LHCN-M2 (cell line): ENCODE measurements around the gene NPHP4. TPM values are rescaled to one million over a fixed set of nuclear protein-coding genes. Genes with fewer than 3 reads are reported as not detected.

Experiments
- DNase-seq: peaks from one replicate; pipeline ENCODE4 v3.0.0-alpha.2; 2012; ENCODE audit warnings: low read depth
- total RNA-seq: library from RNA; depleted of rRNA; stranded (reverse); fragments of >200 nt; gene quantifications from 2 replicates; pipeline ENCODE4 v1.2.3, GENCODE V29; 2014

The NPHP4 gene
- total RNA-seq, 1 experiment from 2014 or later: 4.7 TPM

DNA sequence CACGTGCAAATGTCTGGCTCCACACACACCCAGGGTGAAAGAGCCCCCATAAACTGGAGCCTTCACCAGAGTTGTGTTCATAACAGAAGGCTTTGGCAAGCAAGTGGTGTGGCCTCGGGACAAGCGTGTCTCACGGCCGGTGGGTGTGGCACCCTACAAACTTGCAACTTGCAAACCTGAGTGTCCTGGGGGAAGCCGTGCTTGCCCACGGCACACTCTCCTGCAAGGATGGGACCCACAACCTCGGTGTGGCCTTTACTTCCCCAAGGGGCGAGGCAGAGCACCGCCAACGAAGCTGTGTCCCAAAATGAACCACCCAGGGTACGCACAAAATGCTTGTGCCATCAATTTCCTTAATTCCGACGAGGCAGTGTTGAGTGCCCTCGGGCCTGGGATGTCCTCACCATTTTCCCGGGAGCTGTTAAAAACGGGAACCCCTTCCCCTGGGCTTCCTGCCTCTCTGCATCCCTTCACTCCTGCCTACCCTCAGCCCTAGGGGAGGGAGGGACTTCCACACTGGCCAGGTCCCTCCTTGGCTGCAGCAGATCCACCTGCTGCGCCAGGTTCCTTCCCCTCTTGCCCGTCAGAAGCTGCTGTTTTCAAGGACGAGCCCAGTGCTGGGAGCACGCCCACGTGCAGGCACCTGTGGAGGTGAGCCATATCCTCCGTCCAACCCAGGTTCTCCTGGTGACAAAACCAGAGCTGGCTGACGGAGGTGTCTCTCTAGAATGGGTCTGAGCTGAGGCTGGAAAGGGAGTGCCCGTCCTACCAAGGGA, 111.4 kb downstream of the NPHP4 start:
- no peak for DNase-seq

GRCh38 chr1:5879421-5879820, 112.8 kb downstream of the NPHP4 start:
- no peak for DNase-seq

DNA sequence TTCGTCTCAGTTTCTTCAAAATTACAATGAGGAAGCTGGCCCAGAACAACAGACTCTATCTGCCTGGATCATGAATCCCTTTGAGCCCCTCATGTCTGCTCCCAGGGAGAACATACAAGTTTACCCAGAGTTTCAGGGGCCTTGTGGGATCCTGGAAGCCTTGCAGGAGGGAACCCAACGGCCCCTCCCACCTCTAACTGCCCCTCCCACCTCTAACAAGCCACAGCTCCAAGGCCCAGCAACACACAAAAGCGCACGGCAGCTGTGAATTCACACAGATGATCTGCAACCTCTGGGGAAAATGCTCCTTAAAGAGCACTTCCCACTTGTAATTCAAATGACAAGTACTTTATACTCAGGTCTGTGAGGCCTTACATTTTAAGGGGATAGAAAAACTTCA, 113.3 kb downstream of the NPHP4 start:
- DNase-seq: no peak

DNA sequence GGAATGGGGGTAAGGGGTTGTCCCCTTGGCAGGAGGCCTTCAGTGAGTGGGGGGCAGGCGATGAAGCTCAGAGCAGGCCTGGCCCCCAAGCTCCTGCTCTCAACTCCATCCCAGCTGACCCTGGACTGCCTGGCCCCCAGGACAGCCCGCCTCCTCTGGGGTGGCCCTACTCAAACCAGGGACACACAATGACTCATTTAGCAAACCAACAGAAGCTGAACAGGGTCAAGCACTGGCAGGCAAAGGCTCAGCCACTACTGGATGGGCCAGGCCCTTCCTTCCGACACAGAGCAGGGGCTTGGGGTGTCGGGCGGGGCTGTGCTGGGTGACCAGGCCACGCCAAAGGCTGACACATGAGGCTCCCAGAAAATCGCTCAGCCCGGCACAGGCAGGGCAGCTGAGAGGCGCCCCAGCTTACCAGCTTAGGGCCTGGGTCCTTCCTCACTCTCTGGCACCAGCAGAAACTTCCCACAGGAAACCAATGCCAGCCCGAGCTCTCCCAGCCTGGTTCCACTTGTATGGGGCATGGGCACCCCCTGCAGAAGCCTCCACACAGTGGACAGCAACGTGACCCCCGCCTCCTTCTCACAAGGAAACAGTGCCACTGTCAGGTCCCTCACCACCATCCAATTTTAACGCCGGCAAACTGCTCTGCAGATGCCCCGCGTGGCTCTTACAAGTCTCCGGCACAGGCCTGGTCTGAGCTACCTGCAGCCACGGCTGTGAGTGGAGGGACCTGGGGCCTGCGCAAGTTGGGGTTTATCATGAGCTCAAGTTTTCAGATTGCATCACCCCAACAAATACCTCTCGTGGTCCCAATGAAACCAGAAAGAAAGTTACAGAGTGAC, 114.3 kb downstream of the NPHP4 start:
- DNase-seq: no peak

DNA sequence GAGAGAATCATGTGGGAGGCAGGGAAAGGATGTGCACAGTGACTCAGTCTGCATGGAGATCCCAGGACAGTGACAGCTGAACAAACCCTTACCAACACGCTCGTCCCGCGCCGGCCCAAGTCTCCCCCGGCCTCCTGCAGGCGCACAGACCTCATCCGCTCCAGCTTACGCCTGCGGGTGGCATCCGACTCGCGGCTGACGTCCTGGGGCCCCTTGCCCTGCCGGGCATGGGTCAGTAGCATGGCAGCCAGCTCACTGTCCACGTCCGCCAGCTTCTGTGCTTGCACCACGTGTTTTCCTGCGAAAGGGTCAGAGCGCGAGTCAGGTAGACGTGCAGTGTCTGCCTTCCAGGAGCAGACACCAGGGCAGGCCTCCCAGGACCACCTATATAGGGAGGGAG, 115.2 kb downstream of the NPHP4 start:
- DNase-seq: no peak

DNA sequence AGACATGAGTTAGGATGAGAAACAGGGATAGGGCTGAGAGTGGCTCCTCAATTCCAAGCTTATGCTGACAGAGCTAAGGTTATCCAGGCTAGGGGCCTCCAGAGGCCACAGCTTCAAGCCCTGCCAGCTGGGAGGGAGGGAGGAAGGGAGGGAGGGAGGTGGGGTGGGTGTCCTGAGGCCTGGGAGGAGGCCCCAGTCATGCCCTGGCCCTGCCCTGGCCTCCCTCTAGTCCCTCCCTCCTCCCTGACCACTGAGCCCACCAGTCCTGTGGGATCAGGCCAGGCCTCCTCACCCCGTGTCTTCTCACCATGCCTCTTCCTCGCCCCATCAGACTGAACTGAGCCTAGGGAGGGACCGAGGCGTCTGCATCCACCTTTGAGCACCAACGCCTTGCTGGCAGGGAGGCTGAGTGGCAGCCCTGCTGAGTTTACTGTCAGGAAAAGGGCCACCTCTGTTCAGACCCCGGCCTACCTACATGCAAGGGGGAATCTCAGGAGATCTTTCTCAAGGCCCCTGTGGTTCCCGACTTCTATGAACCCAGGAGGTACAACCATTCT, 116.1 kb downstream of the NPHP4 start:
- DNase-seq: no peak

DNA sequence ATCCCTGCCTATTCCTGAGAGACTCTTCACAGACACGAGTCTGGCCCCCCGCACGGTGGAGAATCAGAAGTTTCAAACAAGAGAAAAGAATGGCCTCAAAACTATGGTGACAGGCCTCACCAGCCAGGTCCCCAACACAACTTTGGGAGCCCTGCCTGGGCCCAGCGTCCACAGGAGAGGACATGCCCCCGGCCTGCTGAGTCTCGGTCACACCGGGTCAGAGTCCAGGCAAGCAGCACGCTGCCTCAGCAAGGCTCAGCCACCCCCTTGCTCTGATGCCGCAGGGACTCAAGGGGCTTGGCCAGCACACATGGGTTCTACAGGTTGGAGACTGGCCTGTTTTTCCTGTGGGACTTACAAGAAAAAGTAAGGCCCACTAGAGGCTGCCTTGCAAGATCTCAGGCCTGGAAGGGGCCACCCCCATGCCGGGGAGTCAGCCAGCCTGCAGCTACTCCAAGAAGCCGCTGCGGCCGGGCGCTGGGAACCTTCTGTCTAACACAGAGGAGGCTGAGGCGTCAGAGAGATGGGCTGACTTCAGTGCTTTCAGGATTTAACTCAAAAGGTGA, 116.8 kb downstream of the NPHP4 start:
- no peak for DNase-seq

DNA sequence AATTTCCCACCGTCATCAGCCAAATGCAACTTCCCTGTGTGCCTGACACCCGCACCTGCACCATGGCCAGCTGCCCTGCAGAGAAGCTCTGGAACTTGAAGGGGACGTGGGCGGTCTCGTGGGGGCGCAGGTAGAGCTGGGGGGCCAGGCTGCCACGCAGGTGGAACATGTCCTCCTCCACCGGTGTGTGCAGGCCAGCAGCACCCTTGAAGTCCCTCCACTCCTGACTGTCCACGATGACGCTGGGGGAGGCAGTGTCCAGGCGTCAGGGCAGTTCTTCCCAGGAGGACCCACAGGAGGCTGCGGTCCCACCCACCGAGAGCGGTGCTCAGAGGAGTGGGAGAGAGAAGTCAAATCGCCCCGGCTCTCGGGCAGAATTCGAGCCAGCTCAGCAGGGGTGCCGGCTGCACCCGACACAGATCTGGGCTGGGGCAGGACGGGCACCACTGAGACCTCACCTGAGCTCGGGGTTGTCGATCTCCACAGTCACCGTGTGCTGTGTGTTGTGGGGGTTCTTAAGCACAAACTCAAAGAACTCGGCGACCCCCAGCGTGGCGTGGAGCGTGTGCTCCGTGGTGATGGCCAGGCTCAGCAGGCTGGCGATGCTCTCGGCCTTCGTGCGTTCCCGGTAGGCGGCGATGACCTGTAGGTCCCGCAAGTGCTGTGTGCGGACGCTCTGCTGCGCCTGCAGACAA, 117.7 kb downstream of the NPHP4 start:
- no peak for DNase-seq

DNA sequence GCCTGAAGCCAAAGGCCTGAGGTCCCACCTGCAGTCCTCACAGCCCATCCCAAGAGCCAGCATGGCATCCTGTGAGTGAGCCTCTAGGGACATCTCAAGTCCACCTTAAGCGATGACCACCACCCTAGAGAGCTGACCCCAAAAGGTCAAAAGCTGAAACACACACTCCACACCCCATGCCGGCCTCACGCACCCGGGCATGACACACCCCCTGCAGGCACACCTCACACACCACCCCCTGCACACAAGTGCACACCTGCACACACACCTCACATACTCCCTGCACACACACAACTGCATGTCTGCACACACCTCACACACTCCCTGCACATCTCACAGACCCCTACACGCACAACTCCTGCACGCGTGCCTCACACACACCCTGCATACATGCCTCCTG, 118.7 kb downstream of the NPHP4 start:
- DNase-seq: no peak

DNA sequence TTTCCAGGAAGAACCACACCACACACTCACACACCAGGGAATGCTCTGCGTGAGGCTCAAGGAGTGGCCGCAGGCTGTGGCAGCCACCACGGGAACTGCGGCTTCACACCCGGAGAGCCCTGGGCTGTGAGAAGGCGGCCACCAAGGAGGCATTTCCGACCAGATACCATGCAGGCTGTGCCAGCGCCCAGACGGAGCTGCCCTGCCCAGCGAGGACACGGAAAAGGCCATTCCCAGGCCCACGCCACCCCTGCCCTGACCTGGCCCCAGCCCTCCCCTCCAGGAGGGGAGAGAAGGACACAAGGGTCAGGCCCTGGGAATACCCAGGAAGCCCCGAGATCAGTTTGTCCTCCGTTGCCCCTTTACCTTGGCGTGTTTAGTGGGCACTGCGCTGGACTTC, 119.3 kb downstream of the NPHP4 start:
- DNase-seq: no peak

DNA sequence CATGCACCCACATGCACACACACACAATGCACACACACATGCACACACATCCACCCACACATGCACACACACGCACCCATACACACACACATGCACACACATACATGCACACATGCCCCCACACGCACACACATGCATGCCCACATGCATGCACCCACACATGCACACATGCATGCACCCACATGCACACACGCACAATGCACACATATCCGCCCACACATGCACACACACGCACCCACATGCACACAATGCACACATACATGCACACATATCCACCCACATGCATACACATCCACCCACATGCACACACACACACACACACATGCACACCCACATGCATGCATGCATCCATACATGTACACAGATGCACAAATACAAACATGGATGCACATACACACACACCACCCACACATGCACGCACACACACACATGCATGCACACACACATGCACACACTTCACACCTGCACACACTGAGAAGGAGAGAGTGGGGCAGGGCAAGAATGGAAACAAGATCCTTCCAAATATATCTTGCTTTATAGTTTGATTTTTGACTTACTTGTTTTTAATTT, 123.2 kb downstream of the NPHP4 start:
- no peak for DNase-seq

GRCh38 chr1:5865774-5866173, 126.5 kb downstream of the NPHP4 start:
- no peak for DNase-seq

GRCh38 chr1:5865056-5865455, 127.2 kb downstream of the NPHP4 start:
- DNase-seq: no peak

DNA sequence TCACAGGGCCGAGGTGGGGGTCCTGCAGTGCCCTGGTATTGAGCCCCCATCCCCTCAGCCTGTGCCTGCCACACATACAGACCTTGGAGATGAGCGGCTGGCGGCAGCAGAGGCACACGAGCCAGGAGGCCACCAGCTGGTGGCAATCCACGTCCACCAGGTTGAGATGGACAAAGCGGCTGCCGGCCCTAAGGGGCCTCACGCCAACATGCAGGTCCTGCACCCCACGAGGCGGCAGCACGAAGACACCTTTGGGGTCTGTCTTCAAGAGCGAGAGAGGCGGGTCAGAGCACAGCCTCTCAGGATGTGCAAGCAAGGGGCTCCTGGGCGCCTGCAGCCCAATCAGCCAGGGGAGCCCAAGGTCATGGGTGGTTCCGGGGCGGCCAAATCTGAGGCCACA, 128.0 kb downstream of the NPHP4 start:
- no peak for DNase-seq

DNA sequence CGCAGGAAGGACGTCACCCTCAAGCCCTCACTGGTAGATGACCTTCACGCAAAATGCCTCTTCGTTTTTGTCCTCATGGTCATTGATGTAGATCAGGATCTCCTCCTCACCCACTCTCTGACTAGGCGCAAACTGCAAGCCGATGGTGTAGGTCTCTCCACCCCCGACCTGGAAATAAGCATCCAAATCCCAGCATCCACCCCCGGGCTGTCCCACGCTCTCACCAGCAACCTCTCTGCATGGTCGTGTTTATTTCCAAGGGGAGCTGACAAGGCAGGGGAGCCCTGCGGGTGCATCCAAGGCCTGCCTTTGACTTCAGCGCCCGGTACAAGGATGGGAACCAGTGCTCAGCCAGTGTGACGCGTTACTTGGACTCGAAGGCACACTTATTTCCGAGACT, 129.0 kb downstream of the NPHP4 start:
- no peak for DNase-seq

DNA sequence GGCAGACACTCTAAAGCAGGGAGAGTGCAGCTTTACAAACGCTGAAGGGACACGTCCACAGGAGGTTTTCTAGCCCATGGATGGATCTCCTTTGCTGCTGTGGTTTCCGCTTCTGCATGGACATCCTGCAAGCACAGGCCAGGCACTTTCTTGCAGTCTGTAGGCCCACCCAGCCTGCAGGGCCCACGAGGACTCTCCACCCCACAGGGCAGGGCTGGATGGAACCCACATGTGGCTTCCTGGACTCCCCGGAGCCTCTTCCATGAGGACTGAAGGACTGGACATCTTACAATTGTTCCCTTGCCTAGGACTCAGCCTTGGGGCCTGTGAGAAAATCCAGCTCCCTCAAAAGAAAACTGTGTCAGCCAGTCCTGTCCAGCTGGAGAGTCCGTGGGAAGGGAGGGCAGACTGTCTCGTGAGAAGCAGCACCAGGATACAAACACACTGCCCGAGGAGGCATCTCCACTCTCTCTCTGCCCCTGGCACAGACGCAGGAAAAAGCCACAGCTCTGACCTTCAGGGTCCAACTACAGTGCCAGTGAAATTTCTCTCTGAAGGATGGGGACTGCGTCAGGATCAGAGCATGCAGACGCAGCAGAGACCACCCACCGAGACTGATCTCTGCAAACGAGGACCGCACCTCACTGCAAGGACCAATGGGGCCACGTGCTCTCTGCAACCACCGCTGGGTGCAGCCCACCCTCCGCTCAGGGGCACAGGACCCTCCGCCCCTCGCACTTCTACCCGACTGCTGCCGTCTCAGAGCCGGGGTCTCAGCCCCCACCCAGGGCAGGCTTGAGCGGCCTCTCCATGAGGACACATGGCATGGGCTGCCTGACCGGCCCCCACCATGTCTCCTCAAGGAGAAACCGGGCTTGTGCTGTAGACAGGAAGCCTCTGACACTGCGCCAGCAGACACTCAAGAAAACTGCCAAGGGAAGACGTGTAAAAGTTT, 130.1 kb downstream of the NPHP4 start:
- no peak for DNase-seq

GRCh38 chr1:5860277-5860676, 131.9 kb downstream of the NPHP4 start:
- DNase-seq: no peak

DNA sequence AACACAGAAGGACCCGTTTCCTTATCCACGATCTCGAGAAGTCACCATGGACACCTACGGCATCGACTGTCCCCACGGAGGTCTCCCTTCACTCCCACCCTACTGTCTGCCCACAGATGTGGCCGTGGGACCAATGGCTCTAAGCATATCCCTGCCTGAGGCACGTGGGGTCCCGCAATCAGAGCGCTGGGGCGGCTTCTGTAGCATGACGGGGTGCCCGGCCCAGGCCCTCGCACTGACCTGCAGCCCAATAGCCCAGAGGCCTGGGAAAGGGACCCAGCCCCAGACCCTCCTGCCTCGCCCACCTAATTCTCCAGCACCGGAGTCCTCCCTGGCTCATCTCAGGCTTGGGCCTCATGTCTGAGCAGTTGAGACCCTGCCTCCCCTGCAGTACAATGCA, 132.5 kb downstream of the NPHP4 start:
- no peak for DNase-seq

- no peak for DNase-seq
Observed at GRCh38 chr1:5858844-5859407, 133.3 kb downstream of the NPHP4 start.

DNA sequence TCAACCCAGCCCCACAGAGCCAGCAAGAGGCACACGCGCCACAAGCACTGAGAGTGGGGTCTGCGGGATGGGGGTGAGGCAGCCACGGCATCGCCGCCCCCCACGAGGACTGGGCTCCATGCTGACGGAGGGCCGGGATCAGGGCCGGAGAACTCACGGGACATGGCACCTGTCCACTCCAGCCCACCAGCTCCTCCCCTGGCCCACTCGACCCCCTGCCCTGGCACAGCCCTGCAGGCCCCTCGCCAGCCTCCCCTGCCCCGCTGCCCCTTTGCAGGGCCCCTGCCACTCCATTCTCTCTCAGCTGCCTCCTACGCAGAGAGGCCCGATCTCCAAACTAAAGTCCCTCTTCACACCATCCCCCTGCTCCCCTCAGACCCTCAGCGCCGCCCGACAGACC, 134.0 kb downstream of the NPHP4 start:
- DNase-seq: no peak
